Measurements from ENCODE around the gene LIN7B. TPM values are rescaled to one million over a fixed set of nuclear protein-coding genes. Genes with fewer than 3 reads are reported as not detected.

Gene LIN7B, protein sequence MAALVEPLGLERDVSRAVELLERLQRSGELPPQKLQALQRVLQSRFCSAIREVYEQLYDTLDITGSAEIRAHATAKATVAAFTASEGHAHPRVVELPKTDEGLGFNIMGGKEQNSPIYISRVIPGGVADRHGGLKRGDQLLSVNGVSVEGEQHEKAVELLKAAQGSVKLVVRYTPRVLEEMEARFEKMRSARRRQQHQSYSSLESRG
- total RNA-seq = 1.4 and 2.4 TPM in 2 replicates

- peak; percentile 28 to 75 for DNase-seq (ENCODE audit: low read depth in 2 of 2)
Measured at GRCh38 chr19:49113762-49114629, at the start of gene LIN7B. TSS of gene LIN7B (plus strand) at chr19:49114370. CDS start at chr19:49114405, 35 bp downstream.

GRCh38 chr19:49064768-49065611 is 49.2 kb upstream of the LIN7B start, which contains the start of gene NTF4:
TSS of gene NTF4 (minus strand) at chr19:49064818. CDS start at chr19:49061997, 2,821 bp downstream.
- DNase-seq (ENCODE audit: low read depth in 2 of 2) = no peak

DNA sequence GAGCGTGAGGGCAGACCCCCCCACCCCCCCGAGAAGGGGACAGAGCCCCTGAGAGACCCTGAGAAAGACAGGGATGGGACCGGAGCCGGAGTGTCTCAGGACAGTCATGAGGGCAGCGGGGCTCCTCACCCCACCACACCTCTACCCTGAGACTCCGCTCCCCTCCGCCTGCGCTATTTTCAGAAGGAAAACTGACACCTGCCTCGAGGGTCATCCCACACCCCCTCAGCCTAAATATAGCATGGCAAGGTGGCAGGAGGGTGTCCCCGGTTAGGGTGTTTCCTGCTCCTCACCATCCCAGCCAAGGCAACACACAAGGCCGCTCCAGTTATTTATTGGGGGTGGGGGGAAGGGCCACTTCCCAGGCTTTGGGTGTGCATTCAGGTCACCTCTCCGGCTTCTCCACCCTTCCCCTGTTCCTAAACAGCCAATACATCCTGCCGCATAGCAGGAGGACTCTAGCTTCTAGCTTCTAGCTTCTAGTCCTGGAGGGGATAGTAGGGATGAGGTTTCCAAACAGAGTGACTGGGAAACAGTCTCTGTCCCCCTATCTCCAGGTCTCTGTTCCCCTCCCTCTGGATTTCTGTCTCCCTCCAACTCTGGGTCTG is 48.2 kb upstream of the LIN7B start:
- DNase-seq (ENCODE audit: low read depth in 2 of 2) = no peak

DNA sequence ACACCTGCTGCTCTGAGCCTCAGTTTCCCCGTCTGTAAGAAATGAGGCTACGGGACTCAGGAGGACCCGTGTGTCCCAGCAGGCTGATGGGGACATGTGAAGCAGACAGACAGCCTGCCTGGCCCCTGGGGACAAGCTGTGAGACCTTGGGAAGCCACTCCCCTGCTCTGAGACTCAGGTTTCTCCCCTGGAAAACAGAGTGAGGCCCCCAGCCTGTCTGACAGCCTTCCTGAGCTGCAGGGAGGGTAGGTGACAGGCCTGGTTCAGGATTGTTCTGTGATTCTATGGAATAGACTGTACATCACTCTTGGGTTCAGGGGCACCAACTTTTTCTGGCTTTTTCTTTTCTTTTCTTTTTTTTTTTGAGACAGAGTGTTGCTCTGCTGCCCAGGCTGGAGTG is 46.6 kb upstream of the LIN7B start:
- no peak for DNase-seq (ENCODE audit: low read depth in 2 of 2)

DNA sequence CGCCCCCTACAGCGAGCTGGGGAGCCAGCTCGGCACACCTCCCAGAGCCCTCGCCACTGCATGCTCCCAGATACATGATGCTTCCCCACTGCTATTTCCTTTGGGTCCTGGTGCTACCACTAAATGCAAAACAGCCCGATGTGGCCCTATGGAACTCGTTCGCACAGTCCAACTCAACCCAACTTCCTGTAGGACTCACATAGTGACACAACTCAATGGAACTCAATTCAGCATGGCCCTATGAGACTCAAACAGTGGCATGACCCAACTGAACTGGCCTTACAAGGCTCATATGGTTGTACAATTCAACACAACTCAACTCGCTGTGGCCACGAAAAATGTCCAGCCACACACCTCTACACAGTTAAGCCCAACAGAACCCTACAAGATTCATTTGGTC is 45.1 kb upstream of the LIN7B start:
- DNase-seq (ENCODE audit: low read depth in 2 of 2) = no peak

DNA sequence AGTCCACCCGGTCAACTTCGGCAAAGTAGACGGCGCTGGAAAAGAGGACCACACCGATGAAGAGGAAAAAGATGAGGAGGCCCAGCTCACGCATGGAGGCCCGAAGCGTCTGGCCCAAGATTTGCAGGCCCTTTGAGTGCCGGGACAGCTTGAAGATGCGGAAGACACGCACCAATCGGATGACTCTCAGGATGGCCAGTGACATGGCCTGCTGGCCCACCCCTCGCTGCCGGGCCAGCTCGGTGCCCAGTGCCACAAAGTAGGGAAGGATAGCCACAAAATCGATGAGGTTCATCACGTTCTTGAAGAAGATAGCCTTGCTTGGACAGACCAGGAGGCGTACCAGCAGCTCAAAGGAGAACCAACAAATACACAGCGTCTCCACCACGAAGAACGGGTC is 43.8 kb upstream of the LIN7B start:
- DNase-seq (ENCODE audit: low read depth in 2 of 2) = no peak

DNA sequence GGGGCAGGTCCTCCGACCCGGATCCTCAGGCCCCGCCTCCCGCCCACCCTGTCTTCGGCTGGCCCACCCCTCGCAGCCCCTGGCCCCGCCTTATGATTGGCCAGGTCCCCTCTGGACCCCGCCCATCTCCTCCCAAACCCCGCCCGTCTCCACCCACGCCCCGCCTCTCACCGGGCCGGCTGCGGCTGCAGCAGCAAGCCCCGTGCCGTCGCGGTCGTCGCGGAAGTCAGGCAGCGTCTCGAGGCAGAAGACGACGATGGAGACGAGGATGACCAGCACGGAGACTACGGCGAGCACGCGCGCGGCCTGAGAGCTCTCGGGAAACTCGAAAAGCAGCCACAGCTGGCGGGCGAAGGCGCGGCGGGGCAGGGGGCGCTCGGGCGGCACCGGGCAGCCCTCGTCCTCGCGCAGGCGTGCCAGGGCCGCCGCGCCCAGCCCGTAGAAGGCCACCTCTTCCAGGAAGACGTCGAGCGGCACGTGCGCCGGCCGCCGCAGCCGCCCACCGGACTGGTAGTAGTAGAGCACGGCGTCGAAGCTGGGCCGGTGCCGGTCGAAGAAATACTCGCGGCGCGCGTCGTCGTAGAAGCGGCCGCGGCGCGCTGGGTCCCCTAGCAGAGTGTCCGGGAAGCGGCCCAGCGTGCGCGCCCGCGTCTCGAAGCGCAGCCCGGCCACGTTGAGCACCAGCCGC is 42.2 kb upstream of the LIN7B start:
- no peak for DNase-seq (ENCODE audit: low read depth in 2 of 2)

DNA sequence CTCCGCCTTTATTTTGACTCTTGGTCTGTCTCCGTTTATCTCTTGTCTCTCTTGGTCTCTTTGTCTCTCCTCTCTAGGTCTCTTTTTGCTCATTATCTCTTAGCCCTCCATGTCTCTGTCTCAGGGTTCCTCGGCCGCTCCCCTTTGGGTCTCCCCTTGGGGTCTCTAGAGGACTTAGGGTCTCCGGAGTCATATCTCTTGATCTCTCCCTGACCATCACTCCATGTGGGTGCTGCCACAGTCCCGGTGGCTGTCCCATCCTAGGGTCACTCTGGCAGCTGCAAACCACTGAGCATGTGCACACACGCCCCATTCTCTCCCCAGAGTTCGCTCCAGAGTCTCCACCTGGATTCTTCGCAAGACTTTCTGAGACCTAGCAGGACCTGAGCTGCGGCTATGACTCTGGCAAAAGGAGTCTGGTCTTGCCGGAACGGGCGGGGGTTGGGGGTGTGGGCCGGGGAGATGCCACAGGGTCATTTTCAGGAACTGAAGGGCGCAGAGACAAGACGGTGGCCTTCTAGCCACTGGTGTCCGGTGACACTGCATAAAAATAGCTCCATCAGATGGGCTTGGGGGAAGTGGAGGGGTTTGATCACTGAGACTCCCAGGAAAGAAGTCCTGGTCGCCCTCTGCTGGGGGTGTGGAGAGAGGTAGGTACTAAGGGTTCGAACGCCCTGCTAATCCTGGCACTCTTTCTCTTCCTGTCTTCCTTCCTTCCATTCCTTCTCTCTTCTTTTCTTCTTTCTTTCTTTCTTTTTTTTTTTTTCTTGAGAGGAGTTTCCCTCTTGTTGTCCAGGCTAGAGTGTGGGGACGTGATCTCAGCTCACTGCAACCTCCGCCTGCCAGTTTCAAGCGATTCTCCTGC is 40.4 kb upstream of the LIN7B start:
- no peak for DNase-seq (ENCODE audit: low read depth in 2 of 2)

DNA sequence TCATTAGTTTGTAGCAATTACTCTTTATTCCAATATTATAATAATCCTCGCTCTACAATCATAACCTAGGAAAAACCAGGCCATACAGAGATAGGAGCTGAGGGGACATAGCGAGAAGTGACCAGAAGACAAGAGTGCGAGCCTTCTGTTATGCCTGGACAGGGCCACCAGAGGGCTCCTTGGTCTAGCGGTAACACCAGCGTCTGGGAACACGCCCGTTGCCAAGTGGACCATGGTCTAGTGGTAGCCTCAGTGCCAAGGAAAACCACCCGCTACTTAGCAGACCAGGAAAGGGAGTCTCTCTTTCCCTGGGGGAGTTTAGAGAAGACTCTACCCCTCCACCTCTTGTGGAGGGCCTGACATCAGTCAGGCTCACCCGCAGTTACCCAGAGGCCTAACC is 39.3 kb upstream of the LIN7B start:
- DNase-seq (ENCODE audit: low read depth in 2 of 2) = peak; percentile 36 to 69

- no peak for DNase-seq (ENCODE audit: low read depth in 2 of 2)
Measured at GRCh38 chr19:49080392-49080791, 33.8 kb upstream of the LIN7B start.

- no peak for DNase-seq (ENCODE audit: low read depth in 2 of 2)
Measured at GRCh38 chr19:49081273-49081672, 32.9 kb upstream of the LIN7B start.

DNA sequence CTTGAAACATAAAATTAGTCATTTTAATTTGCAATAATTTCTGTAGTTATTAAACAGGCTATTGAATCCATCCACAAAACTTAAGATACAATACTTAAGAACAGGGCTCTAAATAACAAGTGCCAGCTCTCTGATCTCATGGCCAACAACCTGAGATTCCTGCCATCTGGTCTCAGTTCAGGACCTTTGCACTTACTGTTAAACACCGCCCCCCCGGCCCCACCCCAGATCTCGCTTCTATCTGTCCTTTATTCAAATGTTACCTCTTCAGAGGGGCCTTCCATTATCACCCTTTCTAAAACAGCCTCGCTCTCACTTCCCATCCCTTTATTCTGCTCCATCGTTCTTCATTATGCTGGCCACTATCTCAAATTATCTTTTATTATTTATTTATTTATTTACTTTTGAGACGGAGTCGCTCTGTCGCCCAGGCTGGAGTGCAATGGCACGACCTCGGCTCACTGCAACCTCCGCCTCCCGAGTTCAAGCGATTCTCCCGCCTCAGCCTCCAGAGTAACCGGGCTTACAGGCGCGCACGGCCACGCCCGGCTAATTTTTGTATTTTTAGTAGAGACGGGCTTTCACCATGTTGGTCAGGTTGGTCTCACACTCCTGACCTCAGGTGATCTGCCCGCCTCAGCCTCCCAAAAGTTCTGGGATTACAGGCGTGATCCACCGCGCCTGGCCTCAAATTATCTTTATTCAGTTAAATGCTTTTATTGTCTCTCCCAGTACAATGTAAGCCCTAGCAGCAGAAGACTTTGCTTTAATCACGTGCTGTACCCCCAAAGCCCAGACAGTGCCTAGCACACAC is 29.8 kb upstream of the LIN7B start:
- DNase-seq (ENCODE audit: low read depth in 2 of 2) = no peak

DNA sequence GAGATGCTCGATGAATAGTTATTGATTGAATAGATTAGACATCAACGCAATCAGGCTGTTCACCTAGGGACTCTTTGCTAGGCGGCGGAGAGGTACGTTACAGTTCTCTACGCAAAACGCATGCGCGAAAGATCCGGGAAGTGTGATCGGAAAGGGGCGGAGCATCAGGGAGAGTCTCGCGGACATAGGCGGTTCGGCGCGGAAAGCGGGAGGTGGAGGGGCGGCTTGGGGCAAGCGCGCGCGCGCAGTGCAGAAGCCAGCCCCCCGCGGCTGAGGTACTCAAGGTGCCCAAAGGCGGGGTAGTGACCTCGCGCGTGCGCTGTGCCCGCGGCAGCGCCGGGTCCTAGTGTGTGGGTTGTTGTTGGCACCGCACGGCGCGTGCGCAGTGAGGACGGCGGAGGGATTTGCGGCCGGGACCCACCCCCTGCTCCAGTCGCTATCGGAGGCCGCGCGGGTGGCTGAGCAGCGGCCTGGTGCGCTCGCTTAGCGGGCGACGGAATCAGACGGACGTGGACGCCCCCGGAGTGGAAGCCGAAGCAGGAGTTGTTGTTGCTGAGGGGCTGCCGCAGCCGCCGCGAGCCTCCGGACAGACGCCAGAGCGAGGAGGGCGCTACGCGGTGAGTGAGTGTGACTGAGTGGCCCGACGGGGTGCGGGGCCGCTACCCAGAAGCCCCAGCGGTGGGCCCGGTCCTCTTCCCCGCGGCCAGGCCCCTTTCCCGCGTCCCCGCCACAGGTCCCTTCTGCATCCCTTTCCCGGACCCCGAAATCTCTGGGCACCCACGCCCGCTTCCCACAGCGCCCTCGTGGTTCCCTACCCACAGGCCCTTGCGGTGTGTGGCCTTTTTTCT is 28.9 kb upstream of the LIN7B start, which contains the start of gene SNRNP70:
Gene SNRNP70 (plus strand): TSS at position 432 of the 848 bp plus-strand sequence. CDS start 964 bp downstream, outside the sequence.
- peak; percentile 99 to 100 for DNase-seq (ENCODE audit: low read depth in 2 of 2)

DNA sequence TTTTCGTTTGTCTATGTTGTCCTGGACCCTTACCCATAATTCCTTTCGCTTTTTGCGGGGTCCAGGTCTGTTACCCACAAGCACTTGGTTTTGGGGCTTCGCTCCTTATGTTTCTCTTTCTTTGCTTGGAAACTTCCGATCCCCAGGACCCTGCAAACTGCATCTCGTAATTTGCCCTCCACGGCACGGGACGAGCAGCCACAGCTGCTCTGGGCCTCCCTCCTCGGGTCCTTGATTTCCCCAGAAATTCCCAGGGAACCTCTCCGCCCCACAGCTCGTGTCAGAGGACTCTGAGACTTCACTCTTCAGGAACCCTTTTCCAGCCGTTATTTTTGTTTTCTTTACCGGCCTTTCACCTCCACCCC is 28.3 kb upstream of the LIN7B start:
- no peak for DNase-seq (ENCODE audit: low read depth in 2 of 2)

DNA sequence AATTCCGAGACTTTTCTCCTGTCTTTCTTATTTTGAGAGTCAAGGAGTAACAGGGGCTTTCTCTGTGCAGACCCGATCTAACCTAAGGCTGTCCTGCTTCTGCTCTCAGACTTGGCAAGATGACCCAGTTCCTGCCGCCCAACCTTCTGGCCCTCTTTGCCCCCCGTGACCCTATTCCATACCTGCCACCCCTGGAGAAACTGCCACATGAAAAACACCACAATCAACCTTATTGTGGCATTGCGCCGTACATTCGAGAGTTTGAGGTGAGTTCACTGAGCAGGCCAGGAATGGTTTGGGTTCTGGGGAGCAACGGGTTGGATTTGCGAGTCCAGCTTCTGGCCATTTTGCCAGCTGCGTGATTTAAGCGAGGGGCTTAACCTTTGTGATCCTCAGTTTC is 27.9 kb upstream of the LIN7B start:
- no peak for DNase-seq (ENCODE audit: low read depth in 2 of 2)

DNA sequence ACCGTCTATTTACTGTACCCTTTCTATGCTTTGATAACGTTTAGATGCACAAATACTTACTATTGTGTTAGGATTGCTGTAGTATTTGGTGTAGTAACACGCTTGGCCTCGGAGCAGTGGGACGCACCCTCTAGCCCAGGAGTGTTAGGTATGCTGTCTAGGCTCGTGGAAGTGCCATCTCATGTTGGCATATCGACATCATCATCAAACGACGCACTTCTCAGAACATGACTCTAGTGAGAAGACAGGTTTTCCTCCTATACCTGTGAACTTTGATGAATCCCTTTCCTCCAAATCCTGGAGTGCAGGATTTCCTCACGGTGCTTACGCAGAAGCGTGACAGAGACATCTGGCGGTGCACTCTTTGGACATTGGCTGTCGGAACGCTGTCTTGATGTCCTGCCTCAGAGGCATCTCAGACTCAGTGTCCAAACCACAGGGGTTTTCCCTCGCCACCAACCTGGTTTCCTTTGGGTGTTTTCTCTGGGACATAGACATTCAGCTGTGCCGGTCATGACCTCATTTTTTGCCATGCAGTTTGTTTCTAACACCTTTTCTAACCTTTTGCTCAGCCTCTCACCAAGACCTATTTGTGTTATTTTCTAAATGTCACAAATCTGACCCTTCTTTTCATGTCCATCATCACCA is 22.7 kb upstream of the LIN7B start:
- no peak for DNase-seq (ENCODE audit: low read depth in 2 of 2)

DNA sequence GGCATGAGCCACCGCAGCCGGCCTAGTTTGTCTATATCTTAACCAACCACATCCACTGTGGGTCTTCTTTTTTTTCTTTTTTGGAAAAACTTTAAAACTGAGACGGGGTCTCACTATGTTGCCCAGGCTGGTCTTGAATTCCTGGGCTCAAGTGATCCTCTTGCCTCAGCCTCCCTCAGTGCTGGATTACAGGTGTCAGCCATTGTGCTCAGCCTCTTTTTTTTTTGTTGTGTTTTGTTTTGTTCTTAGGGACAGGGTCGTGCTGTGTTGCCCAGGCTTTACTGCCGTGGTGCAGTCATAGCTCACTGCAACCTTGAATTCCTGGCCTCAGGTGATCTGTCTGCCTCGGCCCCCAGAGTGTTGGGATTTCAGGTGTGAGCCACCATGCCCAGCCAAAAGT is 21.5 kb upstream of the LIN7B start:
- DNase-seq (ENCODE audit: low read depth in 2 of 2) = no peak
